GM19468 (cell line): ENCODE measurements around the gene IL16.
"Not testable (repeated sequence)": the region's sequence is repeated elsewhere in the genome, so short reads cannot be mapped to it uniquely, and the experiment has no call there.

Experiments used
- ATAC-seq: cut with Tn5 transposase; IDR thresholded peaks from one replicate; pipeline ENCODE4 v1.9.1; 2021; ENCODE audit warnings: mild to moderate bottlenecking, moderate library complexity, moderate number of reproducible peaks; ENCODE audit not compliant: unreplicated experiment; ENCODE audit errors: extremely low read depth

IL16 gene

DNA sequence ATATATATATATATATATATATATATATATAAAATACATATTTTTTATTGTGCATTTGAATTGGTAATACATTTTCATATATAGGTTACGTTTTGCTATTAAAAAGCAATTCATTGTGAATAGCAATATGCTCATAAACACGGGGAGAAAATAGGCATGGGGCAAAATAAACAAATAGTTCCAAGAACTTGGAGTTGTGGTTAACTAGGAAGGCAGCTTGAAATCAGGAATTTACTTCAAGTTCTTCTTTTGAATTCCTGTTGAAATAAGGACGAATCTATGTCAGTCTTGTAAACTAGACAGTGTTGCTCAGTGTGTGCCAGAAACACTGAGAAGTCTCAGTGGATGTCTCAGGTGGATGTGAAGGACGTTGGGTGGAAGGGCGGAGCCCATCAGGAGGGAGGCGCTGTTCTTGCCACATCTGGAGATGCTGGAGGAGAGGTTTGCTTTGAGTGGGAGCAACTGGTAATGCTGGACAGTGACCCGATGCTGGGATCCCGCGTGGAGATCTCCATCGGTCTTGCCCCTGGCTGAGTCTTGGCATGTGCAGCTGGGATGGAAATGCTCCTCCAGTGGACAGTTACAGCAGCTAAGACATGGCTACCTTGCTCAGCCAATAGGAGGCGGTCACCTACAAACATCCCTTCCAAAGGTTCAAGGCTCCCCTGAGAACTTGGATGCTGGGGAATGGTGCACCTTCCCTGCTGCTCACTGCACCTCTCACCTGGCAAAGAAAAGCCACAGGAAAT lies 2.5 kb downstream of the IL16 start:
- ATAC-seq, result no peak

GRCh38 chr15:81206018-81206417 lies 9.3 kb downstream of the IL16 start:
- ATAC-seq, result no peak

GRCh38 chr15:81207987-81208386 lies 11.3 kb downstream of the IL16 start:
- not testable (repeated sequence) for ATAC-seq

GRCh38 chr15:81209635-81210034 lies 13.0 kb downstream of the IL16 start:
- no peak for ATAC-seq

- no peak for ATAC-seq
These were observed 14.7 kb downstream of the IL16 start for GRCh38 chr15:81211376-81211775.

- no peak for ATAC-seq
These were observed 17.3 kb downstream of the IL16 start for GRCh38 chr15:81213982-81214381.

GRCh38 chr15:81215531-81215930 lies 18.9 kb downstream of the IL16 start:
- no peak for ATAC-seq

DNA sequence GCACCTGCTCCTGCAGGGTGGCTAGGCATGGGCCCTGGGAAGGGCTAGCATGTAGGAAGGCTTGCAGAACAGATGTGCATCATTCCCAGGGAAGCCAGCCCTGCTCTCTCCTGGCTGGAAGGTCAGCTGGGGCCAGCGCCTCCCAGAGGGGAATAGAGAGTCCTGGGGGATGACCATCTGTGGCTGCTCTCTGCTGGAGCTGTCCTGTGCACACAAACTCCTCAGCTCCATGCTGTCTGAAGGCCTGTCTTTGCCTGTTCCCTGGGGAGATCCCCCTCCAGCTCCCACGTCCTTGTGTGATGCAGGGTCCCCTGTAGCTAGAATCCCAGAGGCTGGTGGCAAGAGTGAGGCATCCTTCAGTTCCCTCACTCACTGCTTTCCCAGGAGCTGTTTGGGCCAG lies 19.3 kb downstream of the IL16 start:
- ATAC-seq, result no peak

DNA sequence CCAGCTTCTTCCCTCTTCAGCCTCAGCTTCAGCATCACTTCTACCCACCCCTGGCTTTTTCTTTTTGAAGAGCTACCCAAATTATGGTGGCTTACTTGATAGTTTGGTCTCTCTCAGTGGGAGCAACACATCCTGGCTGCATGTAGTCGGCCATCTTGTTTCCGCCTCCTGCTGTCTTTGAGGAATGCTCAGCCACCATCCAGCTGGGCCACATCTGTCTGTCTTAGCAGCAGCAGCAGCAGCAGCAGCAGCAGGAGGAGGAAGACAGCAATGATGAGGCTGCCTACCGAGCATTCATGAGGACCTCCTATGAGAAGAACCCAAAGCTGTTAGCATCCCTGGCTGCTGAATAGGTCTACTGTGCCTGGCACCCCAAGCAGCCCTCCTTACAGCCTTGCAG lies 19.7 kb downstream of the IL16 start:
- no peak for ATAC-seq

DNA sequence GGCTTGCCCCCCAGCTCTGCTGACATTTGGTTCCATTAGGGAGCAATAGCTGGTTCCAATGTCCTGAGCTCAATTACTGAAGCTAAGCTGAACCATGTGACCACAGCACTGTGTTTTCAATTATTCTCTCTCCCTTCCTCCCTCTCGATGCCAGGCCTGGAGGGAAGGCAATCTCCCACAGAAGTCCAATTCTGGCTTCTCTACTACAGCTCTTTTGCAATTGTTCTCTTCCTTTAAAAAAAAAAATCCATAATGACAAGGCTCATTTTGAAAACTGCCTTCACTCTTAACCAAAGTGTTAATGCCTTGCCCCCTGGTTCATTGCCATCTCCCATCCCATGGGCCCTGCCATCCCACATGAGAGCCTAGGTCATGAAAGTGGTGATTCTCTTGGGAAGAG lies 24.8 kb downstream of the IL16 start:
- no peak for ATAC-seq

DNA sequence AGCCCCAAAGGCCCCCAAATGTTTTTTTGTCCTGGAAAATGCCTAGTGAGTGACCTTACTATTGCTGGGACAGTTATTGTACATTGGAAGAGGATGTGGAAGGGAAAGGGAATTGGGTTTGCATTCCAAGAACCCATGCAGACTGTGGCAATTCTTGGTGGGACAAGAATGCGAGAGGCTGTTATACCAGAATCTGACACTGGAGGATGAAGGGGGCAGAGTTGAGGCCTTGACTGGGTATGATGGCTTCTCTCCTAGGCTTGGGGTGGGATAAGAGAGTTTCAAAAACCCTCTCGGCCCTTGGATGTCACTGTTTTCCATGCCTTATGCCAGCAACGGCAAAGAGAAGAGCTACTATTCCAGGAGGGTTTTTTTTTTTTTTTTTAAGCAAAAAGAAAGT lies 25.3 kb downstream of the IL16 start:
- no peak for ATAC-seq

- ATAC-seq, result no peak
These were observed 26.8 kb downstream of the IL16 start for GRCh38 chr15:81223346-81223971.

DNA sequence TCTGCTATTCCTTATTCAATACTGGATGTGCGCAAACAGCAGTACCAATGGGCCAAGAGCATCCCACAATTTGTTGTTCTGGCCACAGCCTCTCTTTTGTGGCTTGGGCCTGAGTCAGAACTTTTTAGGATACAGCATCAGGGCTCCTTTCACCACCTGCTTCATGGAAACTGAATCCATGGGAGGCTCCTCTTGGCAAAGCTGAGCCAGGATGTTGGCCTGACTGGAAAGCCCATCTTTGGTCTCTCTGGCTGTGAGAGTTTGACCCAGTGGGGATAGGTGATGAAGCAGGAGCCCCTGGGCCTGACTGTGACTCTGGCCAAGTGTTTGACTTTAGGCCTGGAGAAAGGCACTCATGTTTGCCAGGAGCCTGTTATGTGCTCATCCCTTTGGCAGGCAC lies 27.6 kb downstream of the IL16 start:
- ATAC-seq, result no peak

DNA sequence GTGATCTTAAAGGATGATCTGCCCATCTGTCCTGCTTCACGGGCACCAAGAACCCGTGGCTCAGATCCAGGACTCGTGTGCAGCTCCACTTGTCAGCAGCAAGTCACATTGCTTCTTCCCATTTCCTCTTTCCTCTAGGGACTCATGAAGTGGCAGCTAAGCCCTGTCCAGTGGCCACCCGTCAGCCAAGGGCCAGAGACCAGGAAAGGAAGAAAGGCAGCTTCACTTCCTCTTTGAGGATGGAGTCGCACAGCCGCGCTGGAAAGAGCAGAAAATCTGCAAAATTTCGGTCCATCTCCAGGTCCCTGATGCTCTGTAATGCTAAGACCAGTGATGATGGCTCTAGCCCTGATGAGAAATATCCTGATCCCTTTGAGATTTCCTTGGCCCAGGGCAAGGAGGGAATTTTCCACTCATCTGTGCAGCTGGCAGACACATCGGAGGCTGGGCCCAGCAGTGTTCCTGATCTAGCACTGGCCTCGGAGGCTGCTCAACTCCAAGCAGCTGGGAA lies 28.5 kb downstream of the IL16 start:
- ATAC-seq, result no peak

- ATAC-seq, result no peak
These were observed 31.0 kb downstream of the IL16 start for GRCh38 chr15:81227716-81228115.

GRCh38 chr15:81229586-81229985 lies 32.9 kb downstream of the IL16 start:
- no peak for ATAC-seq

DNA sequence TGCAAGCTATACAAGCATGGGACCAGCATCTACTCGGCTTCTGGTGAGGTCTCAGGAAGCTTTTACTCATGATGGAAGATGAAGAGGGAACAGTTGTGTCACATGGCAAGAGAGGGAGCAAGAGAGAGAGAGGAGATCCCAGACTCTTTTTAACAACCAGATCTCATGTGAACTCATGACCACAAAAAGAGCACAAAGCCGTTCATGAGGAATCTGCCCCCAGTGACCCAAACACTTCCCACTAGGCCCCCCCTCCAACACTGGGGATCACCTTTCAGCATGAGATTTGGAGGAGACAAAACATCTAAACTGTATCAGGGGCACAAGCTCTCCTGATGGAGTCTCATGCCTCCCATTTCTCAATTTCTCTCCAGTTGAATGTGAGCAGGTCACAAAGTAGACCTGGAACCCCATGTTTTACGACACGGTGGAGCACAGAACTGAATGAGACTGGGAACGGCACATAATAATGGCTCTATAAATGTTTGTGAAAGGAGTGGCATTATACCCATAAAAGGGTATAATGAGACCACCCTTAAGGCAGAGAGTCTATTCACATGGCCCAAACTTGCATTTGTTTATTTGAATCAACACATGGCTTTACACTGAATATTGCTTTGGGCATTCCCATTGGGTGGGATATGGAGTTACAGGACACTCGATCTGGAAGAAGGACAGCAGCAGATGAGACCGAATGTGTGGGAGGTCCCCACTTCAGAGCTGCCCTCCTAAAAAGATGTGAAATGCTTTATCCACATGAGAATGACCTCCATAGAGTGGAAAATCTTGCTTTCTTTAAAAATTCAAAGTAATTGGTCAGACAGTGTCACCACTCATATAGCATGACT lies 38.8 kb downstream of the IL16 start:
- ATAC-seq, result no peak

GRCh38 chr15:81239190-81239589 lies 42.5 kb downstream of the IL16 start:
- ATAC-seq, result no peak

GRCh38 chr15:81242778-81243177 lies 46.1 kb downstream of the IL16 start:
- ATAC-seq, result no peak

DNA sequence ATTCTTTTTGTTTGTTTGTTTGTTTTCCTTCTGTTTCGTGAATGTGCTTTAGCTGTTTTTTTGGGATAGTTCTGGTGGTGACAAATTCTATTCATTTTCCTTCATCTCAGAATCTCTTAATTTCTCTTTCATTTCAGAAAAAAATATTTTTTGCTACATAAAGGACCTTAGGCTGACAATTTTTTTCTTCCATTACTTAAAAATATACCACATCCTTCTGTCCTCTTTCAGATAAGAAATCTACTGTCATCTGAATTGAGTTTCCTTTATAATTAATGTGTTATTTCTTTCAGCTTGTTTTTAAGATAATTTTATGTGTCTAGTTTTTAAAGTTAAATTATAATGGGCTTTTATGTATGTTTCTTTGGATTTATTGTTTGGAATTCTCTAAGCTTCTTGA lies 47.6 kb downstream of the IL16 start:
- ATAC-seq, result no peak

DNA sequence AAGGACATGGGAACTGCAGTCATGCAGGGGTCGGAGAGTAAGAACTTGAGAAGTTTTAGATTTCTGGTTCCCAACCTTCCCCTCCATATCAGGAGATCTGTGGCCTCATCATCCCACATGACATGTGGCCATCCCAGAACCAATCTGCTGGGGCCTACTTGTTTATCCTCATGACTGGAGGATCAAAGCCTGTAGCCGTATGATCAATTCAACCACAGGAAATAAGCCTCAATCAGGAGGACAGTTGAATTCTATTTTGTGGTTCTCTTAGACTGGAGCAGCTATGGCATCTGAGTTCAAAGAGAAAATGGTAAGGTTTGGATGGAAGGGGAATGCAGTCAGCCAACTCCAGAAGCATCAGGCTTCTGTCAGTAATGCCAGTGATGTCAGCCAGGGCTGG lies 57.2 kb downstream of the IL16 start:
- no peak for ATAC-seq
